DOHH2 (cell line): ENCODE results near the gene CD1B.

Experiments
- EZH2phosphoT487 ChIP-seq: fragments of 200-600 bp; sonication (generic); IDR thresholded peaks from 2 replicates; pipeline ENCODE4 v1.6.1; 2017; ENCODE audit warnings: borderline replicate concordance, mild to moderate bottlenecking, antibody characterized with exemption, low read length, moderate library complexity, mixed read lengths
- TF ChIP-seq, protein P1 (sequence below): fragments of 200-600 bp; sonication (generic); IDR thresholded peaks from one replicate; pipeline ENCODE4 v1.5.1; 2014; ENCODE audit warnings: antibody characterized with exemption, mild to moderate bottlenecking, low read depth, low read length; ENCODE audit not compliant: poor library complexity, severe bottlenecking

DNA sequence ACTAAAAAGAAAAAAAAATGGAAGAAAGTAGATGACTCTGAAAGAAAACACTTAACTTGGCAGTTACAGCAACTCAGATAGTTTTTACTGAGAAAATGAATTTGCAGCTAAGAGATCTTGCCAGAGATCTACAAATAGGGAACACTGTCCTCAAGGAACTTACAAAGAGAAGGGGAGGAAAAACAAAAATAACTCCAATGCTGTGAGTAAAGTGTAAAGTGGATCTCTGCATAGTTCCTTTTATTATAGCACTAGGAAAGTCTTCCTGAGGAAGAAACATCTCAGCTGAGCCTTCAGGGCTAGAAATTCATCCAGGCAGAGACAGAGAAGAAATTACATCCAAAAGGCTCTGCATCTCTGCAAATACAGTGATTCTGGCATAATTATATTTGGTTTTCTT, 3.9 kb downstream of the CD1B start:
- TF ChIP-seq, protein P1, sequence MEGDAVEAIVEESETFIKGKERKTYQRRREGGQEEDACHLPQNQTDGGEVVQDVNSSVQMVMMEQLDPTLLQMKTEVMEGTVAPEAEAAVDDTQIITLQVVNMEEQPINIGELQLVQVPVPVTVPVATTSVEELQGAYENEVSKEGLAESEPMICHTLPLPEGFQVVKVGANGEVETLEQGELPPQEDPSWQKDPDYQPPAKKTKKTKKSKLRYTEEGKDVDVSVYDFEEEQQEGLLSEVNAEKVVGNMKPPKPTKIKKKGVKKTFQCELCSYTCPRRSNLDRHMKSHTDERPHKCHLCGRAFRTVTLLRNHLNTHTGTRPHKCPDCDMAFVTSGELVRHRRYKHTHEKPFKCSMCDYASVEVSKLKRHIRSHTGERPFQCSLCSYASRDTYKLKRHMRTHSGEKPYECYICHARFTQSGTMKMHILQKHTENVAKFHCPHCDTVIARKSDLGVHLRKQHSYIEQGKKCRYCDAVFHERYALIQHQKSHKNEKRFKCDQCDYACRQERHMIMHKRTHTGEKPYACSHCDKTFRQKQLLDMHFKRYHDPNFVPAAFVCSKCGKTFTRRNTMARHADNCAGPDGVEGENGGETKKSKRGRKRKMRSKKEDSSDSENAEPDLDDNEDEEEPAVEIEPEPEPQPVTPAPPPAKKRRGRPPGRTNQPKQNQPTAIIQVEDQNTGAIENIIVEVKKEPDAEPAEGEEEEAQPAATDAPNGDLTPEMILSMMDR, result no peak
- no peak for TF ChIP-seq EZH2phosphoT487
